IPS-18c (cell line): Measurements from ENCODE around the gene RNF186.

ENCODE experiments used
- H3K4me3 ChIP-seq: 2 replicates; pipeline ENCODE4 v1.7.0; 2013; ENCODE audit warnings: low read depth, mild to moderate bottlenecking, low read length, moderate library complexity; ENCODE audit not compliant: insufficient read depth
- H3K9me3 ChIP-seq: one replicate; pipeline ENCODE4 v1.6.1; 2013; ENCODE audit warnings: mild to moderate bottlenecking, low read length, moderate library complexity; ENCODE audit not compliant: control insufficient read depth, insufficient read depth

Gene RNF186

DNA sequence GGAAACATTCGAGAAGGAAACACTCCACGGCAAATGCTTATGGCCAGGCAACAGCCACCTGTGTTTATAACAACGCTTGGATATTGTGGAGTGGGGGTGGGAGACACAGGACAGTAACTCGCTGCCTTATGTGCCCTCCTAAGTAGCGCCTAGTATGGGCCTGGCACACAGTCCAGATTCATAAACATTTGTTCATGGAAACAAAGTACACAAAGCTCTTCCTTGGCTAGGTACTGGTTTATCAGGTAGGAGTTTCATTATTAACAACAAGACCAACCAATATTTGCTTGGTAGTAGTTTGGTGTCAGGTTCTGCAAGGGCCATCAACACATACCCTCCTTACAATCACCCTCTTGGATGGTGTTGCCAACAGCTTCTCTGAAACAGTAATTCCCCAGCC lies 38.8 kb downstream of the RNF186 start:
- H3K9me3 ChIP-seq: no peaks in the 10 kb centered on the region
- no peak overlapping the region for H3K4me3 ChIP-seq

DNA sequence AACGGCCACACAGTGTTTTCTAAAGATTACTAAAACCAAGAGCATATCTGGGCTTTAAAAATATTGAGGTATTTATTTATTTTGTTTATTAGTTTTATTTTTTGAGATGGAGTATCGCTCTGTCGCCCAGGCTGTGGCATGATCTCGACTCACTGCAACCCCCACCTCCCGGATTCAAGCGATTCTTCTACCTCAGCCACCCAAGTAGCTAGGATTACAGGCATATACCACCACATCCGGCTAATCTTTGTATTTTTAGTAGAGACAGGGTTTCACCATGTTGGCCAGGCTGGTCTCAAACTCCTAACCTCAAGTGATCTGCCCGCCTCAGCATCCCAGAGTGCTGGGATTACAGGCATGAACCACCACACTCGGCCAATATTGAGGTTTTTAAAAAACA lies 39.3 kb downstream of the RNF186 start:
- no peaks in the 10 kb centered on the region for H3K9me3 ChIP-seq
- no peak overlapping the region for H3K4me3 ChIP-seq

GRCh38 chr1:19775317-19775716 lies 39.8 kb downstream of the RNF186 start:
- Histone ChIP-seq H3K9me3 (no peaks in the 10 kb centered on the region), H3K4me3 (no peak overlapping the region)

DNA sequence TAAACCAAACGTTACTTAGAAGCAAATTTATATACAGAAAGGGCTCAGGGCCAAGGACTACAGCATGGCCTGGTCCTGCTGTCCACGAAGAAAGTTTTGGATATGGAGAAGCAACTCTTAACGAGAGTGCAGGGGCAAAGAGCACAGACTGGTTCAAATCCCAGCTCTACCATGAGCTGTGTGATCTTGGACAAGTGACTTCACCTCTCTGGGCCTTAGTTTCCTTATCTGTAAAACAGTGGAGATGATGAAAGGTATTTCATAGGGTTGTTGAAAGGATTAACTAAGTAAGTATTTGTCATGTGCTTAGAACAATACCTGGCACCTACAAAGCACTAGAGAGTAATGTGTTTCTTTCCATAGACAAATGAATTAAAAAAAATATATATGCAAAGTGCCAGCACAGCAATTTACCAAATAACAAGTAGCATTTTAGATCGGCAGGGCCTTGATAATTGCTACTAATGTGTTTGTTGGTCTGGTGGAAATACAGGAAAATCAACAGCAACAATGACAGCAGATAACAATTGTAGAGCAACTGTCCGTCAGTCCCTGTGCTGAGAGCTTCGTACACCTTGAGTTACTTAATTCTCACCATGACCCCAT lies 40.8 kb downstream of the RNF186 start:
- Histone ChIP-seq H3K9me3 (no peaks in the 10 kb centered on the region), H3K4me3 (no peak overlapping the region)

DNA sequence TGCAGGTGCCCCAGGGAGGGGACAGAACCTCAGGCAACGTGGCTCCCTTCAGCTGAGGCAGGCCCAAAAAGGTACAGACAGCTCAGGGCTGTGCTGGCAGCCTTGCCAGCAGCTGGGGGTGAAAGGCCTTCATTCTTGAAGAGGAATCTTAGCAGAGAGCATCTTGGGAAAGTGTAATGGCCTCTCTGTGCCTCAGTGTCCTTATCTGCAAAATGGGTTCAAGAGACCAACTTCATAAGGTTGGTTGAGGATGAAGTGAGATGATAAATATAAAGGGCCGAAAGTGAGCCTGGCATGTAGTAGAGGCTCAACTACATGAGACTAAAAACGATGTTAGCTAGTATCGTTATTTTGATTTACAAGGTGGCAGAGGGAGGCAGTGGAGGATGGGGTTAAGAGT lies 41.6 kb downstream of the RNF186 start:
- Histone ChIP-seq H3K4me3 (no peak overlapping the region), H3K9me3 (no peaks in the 10 kb centered on the region)

- H3K9me3 ChIP-seq: no peaks in the 10 kb centered on the region
- H3K4me3 ChIP-seq: no peak overlapping the region
Measured at GRCh38 chr1:19772053-19772452, 43.0 kb downstream of the RNF186 start.

GRCh38 chr1:19771350-19771749 lies 43.7 kb downstream of the RNF186 start:
- Histone ChIP-seq H3K9me3 (no peaks in the 10 kb centered on the region), H3K4me3 (no peak overlapping the region)

DNA sequence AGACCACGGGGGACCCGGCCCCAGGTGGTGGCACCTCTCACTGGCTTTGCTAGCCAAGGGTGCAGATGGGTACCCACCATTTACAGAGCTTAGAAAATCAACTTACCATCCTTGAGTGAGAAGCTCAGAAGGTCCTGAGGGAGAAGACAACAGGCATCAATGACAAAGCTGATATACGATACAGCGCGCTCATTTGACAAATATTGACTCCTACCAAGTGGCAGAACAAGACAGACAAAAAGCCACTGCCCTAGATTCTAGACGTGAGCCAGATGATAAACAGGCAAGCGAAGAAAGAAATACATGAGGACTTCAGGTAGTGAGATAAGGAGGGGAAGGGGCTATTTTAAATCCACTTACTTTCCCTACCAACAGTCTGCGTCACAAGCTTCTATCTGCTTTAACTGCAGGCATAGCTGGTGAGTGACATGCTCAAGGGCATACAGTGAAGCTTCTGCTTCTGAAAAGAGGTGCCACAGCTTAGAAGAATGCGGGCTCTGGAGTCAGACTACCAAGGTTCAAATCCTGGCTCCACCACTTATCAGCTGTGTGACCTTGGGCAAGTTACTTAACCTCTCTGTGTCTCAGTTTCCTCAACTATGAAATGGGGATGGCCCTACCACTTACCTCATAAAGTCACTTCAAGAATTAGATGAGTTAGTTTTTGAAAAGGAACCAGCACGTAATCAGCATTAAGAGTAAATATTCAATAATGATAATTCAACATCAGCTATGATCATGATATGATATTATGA lies 44.5 kb downstream of the RNF186 start:
- Histone ChIP-seq H3K9me3 (no peaks in the 10 kb centered on the region), H3K4me3 (no peak overlapping the region)

GRCh38 chr1:19769211-19769932 lies 45.7 kb downstream of the RNF186 start:
- Histone ChIP-seq H3K4me3 (no peak overlapping the region), H3K9me3 (no peaks in the 10 kb centered on the region)

DNA sequence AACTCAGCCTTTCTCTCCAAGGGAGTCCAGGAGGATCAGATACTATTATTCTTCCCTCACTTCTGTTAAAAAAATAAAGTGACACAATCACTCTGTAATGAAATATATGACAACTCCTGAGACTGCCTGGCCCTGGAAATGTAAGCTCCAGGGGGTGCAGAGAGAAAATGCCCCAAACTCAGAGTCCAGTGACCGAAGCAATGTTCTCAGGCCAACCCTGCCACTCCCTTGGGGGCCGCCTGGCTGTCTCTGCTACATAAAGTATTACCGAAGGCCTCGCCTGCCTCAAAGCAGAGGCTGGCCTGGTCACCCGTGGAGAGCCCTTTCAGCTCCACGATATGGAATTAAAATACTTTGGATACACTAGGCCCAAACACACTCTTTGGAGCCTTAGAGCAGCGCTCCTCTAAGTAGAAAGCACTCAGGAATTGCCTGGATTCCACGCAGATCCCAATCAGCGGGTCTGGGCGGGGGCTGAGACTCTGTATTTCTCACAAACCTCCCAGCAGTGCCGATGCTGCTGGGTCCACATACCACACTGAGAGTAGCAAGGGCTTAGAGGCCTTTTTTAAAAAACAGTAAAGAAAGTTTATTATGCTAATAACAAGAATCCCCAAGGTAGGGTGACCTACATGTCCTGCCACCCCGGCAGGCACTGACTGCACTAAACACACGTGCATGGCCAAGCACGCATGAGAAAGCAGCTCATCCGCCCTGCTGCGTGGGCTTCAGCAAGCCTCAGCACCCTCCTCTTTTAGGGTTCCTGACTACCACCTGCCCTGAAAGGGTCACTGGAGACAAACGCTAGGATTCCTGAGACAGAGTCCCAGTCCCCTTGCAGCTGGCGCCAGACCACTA lies 46.5 kb downstream of the RNF186 start:
- no peak overlapping the region for H3K4me3 ChIP-seq

GRCh38 chr1:19765623-19766022 lies 49.5 kb downstream of the RNF186 start:
- H3K9me3 ChIP-seq: no peaks in the 10 kb centered on the region
- no peak overlapping the region for H3K4me3 ChIP-seq

More for the DNA sequence above, 46.5 kb downstream of the RNF186 start:
- H3K9me3 ChIP-seq: no peaks in the 10 kb centered on the region

GRCh38 chr1:19764848-19765247 lies 50.2 kb downstream of the RNF186 start:
- Histone ChIP-seq H3K9me3 (no peaks in the 10 kb centered on the region), H3K4me3 (no peak overlapping the region)
